ENCODE data around the gene NVL.

Gene NVL

DNA sequence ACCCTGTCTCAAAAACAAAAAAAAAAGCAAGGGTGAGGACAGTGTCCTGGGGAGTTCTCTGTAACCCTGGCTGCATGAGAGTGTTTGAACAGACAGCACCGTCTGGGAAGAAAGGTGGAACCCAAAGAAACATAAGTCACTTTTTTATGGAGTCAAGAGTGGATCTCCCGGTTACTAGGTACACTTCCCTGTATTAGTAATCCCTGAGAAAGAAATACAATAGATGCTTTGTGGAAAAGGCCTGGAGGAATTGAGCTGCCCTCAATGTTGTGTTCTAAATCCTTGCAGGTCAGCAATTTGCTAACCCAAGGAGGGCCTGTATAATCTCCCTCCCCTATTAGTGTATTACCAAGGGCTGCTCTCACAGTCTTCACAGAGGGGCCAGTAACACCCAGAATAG is 130.3 kb downstream of the NVL start:
- H3K36me3 ChIP-seq (ENCODE audit: control insufficient read depth, insufficient read depth, low read length), result no peaks in the 10 kb centered on the region
- H3K27me3 ChIP-seq (replicated peaks; ENCODE audit: control insufficient read depth, insufficient read depth, low read length), result no peaks in the 10 kb centered on the region
- no peak for DNase-seq (ENCODE audit: extremely low read depth, insufficient read length)
- no peak overlapping the region for H3K4me3 ChIP-seq (replicated peaks; ENCODE audit: low read depth, low read length)
- TF ChIP-seq, protein P1, sequence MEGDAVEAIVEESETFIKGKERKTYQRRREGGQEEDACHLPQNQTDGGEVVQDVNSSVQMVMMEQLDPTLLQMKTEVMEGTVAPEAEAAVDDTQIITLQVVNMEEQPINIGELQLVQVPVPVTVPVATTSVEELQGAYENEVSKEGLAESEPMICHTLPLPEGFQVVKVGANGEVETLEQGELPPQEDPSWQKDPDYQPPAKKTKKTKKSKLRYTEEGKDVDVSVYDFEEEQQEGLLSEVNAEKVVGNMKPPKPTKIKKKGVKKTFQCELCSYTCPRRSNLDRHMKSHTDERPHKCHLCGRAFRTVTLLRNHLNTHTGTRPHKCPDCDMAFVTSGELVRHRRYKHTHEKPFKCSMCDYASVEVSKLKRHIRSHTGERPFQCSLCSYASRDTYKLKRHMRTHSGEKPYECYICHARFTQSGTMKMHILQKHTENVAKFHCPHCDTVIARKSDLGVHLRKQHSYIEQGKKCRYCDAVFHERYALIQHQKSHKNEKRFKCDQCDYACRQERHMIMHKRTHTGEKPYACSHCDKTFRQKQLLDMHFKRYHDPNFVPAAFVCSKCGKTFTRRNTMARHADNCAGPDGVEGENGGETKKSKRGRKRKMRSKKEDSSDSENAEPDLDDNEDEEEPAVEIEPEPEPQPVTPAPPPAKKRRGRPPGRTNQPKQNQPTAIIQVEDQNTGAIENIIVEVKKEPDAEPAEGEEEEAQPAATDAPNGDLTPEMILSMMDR (IDR thresholded peaks at IDR 0.05; ENCODE audit: insufficient read depth, low read length, poor library complexity, severe bottlenecking), result no peak

DNA sequence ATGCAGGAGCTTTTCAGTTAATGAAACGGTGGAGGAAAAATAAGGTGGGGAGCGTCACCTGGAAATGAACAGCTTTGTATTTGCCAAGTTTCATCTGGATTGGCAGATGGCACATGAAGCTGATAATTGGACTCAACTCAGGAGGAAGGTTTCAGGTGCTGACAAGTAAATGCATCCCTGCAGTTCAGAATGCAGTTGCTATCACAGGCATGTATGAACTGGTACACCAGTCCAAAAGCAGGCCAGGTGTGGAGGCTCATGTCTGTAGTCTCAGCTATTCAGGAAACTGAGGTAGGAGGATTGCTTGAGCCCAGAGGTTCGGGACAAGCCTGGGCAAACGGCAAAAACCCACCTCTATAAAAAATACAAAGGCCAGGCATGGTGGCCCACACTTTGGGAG is 131.4 kb downstream of the NVL start:
- Histone ChIP-seq H3K27me3 (replicated peaks; ENCODE audit: control insufficient read depth, insufficient read depth, low read length) (no peaks in the 10 kb centered on the region), H3K36me3 (ENCODE audit: control insufficient read depth, insufficient read depth, low read length) (no peaks in the 10 kb centered on the region), H3K4me3 (replicated peaks; ENCODE audit: low read depth, low read length) (no peak overlapping the region)
- DNase-seq (ENCODE audit: extremely low read depth, insufficient read length), result no peak
- TF ChIP-seq, protein P1 (IDR thresholded peaks at IDR 0.05; ENCODE audit: insufficient read depth, low read length, poor library complexity, severe bottlenecking), result no peak

DNA sequence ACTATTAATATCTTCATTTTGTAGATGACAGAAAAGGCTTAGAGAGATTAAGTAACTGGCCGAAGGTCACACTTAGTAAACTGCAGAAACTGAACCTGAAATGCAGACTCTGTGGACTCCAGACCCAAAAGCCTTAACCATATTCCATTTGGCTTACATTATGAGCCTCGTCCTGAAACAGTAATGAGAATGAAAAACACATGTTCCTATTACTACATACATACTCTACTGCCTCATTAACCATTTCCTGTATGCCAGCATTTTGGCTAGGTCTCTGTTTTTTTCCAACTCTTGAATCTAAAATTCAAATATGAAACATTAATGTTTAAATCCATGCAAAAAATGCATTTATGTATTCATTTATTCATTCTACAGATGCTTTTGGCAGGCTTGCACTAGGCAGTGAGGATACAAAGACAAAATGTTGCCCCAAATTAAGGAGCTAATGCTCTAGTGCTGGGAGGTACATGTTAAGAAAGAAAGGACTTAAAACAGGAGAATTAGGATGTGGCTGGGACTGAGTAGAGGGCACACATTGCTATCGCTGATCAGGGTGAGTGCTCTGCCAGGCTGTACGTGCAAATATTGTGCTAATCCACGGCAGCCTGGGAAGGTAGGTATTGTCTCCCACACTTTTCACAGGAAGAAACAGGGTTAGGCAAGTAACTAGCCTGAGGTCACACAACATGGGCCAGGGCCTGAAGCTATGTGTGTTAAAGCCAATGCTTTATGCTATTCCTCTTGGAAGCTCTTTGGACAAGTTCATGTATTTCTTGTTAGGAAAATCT is 133.0 kb downstream of the NVL start:
- no peak overlapping the region for H3K4me3 ChIP-seq (replicated peaks; ENCODE audit: low read depth, low read length)
- no peaks in the 10 kb centered on the region; the same call in 1 of the 2 replicates for H3K36me3 ChIP-seq (ENCODE audit: control insufficient read depth, insufficient read depth, low read length)
- no peak for DNase-seq (ENCODE audit: extremely low read depth, insufficient read length)
- no peaks in the 10 kb centered on the region for H3K27me3 ChIP-seq (replicated peaks; ENCODE audit: control insufficient read depth, insufficient read depth, low read length)
- TF ChIP-seq, protein P1 (IDR thresholded peaks at IDR 0.05; ENCODE audit: insufficient read depth, low read length, poor library complexity, severe bottlenecking), result no peak

DNA sequence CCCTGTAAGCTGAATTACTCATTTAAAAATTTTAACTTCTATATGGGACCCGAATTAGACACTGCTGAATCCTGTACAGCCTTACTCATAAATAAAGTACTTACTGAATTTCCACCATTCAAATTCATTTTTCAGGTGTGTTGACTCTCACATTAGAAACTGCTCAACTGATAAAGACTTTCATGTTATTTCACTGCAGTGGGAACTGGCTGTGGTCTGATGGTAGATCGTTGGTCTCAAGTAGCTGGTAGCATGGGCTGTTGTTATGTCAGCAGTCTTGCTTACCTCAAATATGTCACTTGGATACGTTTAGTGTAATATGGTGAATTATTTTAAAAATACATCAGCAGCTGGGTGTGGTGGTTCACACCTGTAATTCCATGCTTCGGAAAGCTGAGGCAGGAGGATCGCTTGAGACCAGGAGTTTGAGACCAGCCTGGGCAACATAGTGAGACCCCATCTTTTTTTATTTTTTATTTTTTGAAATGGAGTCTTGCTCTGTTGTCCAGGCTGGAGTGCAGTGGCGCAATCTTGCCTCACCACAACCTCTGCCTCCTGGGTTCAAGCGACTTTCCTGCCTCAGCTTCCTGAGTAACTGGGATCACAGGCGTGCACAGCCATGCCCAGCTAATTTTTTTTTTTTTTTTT is 136.5 kb downstream of the NVL start:
- no peak for DNase-seq (ENCODE audit: extremely low read depth, insufficient read length)
- TF ChIP-seq, protein P1 (IDR thresholded peaks at IDR 0.05; ENCODE audit: insufficient read depth, low read length, poor library complexity, severe bottlenecking), result no peak
- no peaks in the 10 kb centered on the region for H3K27me3 ChIP-seq (replicated peaks; ENCODE audit: control insufficient read depth, insufficient read depth, low read length)
- peaks cover 1% of the 10 kb centered on the region for H3K36me3 ChIP-seq (ENCODE audit: control insufficient read depth, insufficient read depth, low read length)
- H3K4me3 ChIP-seq (replicated peaks; ENCODE audit: low read depth, low read length), result no peak overlapping the region

DNA sequence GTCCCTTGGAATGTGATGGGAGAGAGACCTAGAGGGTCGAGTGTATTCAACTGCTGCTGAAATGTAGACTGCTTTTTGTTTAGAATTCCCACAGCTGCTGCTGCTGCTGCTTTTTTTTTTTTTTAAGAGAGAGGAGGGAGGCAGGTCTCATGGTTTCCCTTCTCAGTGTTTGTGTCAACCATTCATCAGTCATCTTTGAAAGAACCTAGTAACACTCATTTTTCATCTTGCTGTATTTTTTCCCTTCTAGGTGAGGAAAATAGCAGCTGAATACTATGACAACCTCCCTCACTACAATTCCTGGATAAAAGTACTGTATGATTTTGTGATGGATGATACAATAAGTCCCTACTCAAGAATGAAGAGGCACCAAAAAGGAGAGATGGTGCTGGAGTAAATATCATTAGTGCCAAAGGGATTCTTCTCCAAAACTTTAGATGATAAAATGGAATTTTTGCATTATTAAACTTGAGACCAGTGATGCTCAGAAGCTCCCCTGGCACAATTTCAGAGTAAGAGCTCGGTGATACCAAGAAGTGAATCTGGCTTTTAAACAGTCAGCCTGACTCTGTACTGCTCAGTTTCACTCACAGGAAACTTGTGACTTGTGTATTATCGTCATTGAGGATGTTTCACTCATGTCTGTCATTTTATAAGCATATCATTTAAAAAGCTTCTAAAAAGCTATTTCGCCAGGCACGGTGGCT is 137.7 kb downstream of the NVL start:
- TF ChIP-seq, protein P1 (IDR thresholded peaks at IDR 0.05; ENCODE audit: insufficient read depth, low read length, poor library complexity, severe bottlenecking), result no peak
- DNase-seq (ENCODE audit: extremely low read depth, insufficient read length), result no peak
- peaks cover 1% of the 10 kb centered on the region for H3K36me3 ChIP-seq (ENCODE audit: control insufficient read depth, insufficient read depth, low read length)
- no peak overlapping the region for H3K4me3 ChIP-seq (replicated peaks; ENCODE audit: low read depth, low read length)
- H3K27me3 ChIP-seq (replicated peaks; ENCODE audit: control insufficient read depth, insufficient read depth, low read length), result no peaks in the 10 kb centered on the region

Data from GM06990 (cell line).